ENCODE results near the gene DTNBP1. TPM values are rescaled to one million over a fixed set of nuclear protein-coding genes. Genes with fewer than 3 reads are reported as not detected.

Gene DTNBP1
- total RNA-seq, 1 experiment from 2014 or later: 13.5 TPM

DNA sequence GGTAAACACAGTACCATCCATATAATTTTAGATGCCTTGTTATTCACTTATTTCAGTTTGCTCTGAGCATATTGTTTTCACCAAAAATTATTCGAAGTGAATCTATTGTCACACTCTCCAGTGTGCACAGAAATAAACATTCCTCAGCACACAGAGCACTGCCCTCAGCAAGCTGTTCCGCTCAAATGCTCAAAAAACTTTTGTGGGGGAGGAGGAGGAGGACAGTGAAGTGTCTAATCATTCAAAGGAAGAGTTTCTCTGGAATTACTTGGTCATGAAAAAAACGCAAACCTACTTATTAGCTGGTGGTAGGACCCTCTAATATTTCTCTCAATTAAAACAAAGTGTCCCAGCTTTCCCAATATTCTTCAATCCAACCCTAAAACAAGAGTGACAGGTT lies 88.3 kb downstream of the DTNBP1 start:
- H3K27me3 Mint-ChIP-seq (ENCODE audit: insufficient read depth, unreplicated experiment): no peaks in the 10 kb centered on the region
- no TSS peak for BruUV-seq (replicated peaks)
- POLR2A ChIA-PET: interaction anchor here (0.6 kb wide), 1 partner anchor 829 kb away, joined by 4 read pairs; no protein-coding TSS in a partner anchor

GRCh38 chr6:15574023-15574422 lies 88.8 kb downstream of the DTNBP1 start:
- POLR2A ChIA-PET: interaction anchor here (0.6 kb wide), 1 partner anchor 830 kb away, joined by 4 read pairs; no protein-coding TSS in a partner anchor
- H3K36me3 Mint-ChIP-seq (ENCODE audit: insufficient read depth, unreplicated experiment): peaks cover 7% of the 10 kb centered on the region
- H3K9me3 Mint-ChIP-seq (ENCODE audit: unreplicated experiment): no peaks in the 10 kb centered on the region
- H3K27me3 Mint-ChIP-seq (ENCODE audit: insufficient read depth, unreplicated experiment): no peaks in the 10 kb centered on the region
- H3K4me1 Mint-ChIP-seq (ENCODE audit: insufficient read depth, unreplicated experiment): no peaks in the 10 kb centered on the region
- CTCF ChIA-PET: no interaction called here
- no peak overlapping the region for H3K27ac Mint-ChIP-seq (ENCODE audit: low read depth, unreplicated experiment)
- BruUV-seq (replicated peaks): no TSS peak
- H3K4me3 Mint-ChIP-seq (ENCODE audit: unreplicated experiment): no peak overlapping the region
- no peak for DNase-seq (ENCODE audit: unreplicated experiment)
- TF ChIP-seq CTCF (IDR thresholded peaks at IDR 0.05; ENCODE audit: unreplicated experiment): no peak
- intact Hi-C loops (cut with micrococcal nuclease): no loop called here

More for the DNA sequence above, 88.3 kb downstream of the DTNBP1 start:
- H3K4me1 Mint-ChIP-seq (ENCODE audit: insufficient read depth, unreplicated experiment): no peaks in the 10 kb centered on the region
- no peak overlapping the region for H3K27ac Mint-ChIP-seq (ENCODE audit: low read depth, unreplicated experiment)
- H3K4me3 Mint-ChIP-seq (ENCODE audit: unreplicated experiment): no peak overlapping the region
- no peak for TF ChIP-seq CTCF (IDR thresholded peaks at IDR 0.05; ENCODE audit: unreplicated experiment)
- no peak for DNase-seq (ENCODE audit: unreplicated experiment)
- intact Hi-C loops (cut with micrococcal nuclease): no loop called here
- H3K9me3 Mint-ChIP-seq (ENCODE audit: unreplicated experiment): no peaks in the 10 kb centered on the region
- CTCF ChIA-PET: no interaction called here
- H3K36me3 Mint-ChIP-seq (ENCODE audit: insufficient read depth, unreplicated experiment): peaks cover 7% of the 10 kb centered on the region

GRCh38 chr6:15573384-15573783 lies 89.4 kb downstream of the DTNBP1 start:
- intact Hi-C loops (cut with micrococcal nuclease): no loop called here
- no peaks in the 10 kb centered on the region for H3K27me3 Mint-ChIP-seq (ENCODE audit: insufficient read depth, unreplicated experiment)
- TF ChIP-seq CTCF (IDR thresholded peaks at IDR 0.05; ENCODE audit: unreplicated experiment): no peak
- no peaks in the 10 kb centered on the region for H3K9me3 Mint-ChIP-seq (ENCODE audit: unreplicated experiment)
- H3K27ac Mint-ChIP-seq (ENCODE audit: low read depth, unreplicated experiment): no peak overlapping the region
- no peak for DNase-seq (ENCODE audit: unreplicated experiment)
- CTCF ChIA-PET: no interaction called here
- H3K4me1 Mint-ChIP-seq (ENCODE audit: insufficient read depth, unreplicated experiment): no peaks in the 10 kb centered on the region
- H3K36me3 Mint-ChIP-seq (ENCODE audit: insufficient read depth, unreplicated experiment): peaks cover 7% of the 10 kb centered on the region
- BruUV-seq (replicated peaks): no TSS peak
- no peak overlapping the region for H3K4me3 Mint-ChIP-seq (ENCODE audit: unreplicated experiment)
- POLR2A ChIA-PET: no interaction called here

DNA sequence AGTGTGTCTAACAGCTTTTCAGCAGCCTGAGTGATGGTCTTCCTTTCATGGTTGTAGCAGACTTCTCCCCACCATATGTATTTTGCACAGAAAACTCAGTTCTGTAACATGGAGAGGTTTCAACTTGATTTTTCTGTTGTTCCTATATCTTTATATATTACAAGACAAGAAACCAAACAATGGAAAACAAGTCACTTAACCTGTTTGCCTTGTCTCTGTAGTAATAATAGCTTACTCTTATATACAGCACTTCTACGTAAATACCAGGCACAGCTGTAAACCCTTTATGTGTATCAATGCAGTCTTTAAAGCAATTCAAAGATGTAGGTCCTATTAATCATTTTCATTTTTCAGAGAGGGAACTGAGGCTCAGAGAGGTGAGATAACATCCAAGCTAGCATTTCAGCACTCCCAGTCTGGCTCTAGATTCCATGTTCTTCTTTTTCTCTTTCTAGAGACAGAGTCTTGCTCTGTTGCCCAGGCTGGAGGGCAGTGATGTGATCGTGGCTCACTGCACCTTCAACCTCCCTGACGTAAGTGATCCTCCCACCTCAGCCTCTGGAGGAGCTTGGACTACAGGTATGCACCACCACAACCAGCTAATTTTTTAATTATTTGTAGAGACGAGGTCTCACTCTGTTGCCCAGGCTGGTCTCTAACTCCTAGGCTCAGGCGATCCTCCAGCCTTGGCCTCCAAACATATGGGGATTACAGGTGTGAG lies 90.4 kb downstream of the DTNBP1 start:
- H3K27me3 Mint-ChIP-seq (ENCODE audit: insufficient read depth, unreplicated experiment): no peaks in the 10 kb centered on the region
- peaks cover 7% of the 10 kb centered on the region for H3K36me3 Mint-ChIP-seq (ENCODE audit: insufficient read depth, unreplicated experiment)
- no TSS peak for BruUV-seq (replicated peaks)
- CTCF ChIA-PET: interaction anchor here (0.7 kb wide), 1 partner anchor 51 kb away, joined by 4 read pairs; no protein-coding TSS in a partner anchor
- no peak overlapping the region for H3K27ac Mint-ChIP-seq (ENCODE audit: low read depth, unreplicated experiment)
- intact Hi-C loops (cut with micrococcal nuclease): no loop called here
- DNase-seq (ENCODE audit: unreplicated experiment): no peak
- no peaks in the 10 kb centered on the region for H3K9me3 Mint-ChIP-seq (ENCODE audit: unreplicated experiment)
- TF ChIP-seq CTCF (IDR thresholded peaks at IDR 0.05; ENCODE audit: unreplicated experiment): no peak
- H3K4me3 Mint-ChIP-seq (ENCODE audit: unreplicated experiment): no peak overlapping the region
- POLR2A ChIA-PET: no interaction called here
- H3K4me1 Mint-ChIP-seq (ENCODE audit: insufficient read depth, unreplicated experiment): no peaks in the 10 kb centered on the region
